Astrocyte of the cerebellum (primary cell): ENCODE results near the gene OTULIN.

Experiments used
- DNase-seq: peaks from one replicate; pipeline ENCODE4 v3.0.0-alpha.2; 2011; ENCODE audit warnings: low read depth
- H3K4me3 ChIP-seq: 2 replicates; pipeline ENCODE4 v1.5.1; 2011; ENCODE audit warnings: mild to moderate bottlenecking, low read depth, low read length, moderate library complexity
- in situ Hi-C: cut with HindIII; loops from 2 replicates; pipeline ENCODE4 v1.10.0; 2017; ENCODE audit warnings: low sequenced_read_pairs
- TF ChIP-seq, protein P1 (sequence below): IDR thresholded peaks from 2 replicates; pipeline ENCODE4 v1.5.1; 2012; ENCODE audit warnings: low read length, low read depth, moderate library complexity, mild to moderate bottlenecking; ENCODE audit errors: missing control alignments

The OTULIN gene

DNA sequence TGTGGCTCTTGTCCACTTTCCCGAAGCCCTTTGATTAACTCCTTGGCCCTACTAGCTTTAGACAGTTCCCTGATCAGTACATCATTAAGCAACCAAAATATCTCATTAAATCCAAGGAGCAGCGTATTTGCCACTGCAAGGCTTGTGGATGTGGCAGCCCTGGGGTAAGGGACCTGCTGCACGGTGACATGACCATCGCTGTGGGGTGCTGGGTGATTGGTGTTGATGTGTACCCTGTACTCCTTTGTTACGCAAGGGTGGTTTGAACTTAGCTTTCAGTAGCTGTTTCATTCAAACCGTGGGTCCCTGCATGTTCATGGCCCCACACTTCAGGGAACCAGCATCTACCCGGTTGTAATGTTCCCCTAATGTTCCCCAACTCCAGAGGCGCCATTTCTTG lies 41.0 kb downstream of the OTULIN start:
- DNase-seq: no peak
- in situ Hi-C loops: no loop called here
- TF ChIP-seq, protein P1, sequence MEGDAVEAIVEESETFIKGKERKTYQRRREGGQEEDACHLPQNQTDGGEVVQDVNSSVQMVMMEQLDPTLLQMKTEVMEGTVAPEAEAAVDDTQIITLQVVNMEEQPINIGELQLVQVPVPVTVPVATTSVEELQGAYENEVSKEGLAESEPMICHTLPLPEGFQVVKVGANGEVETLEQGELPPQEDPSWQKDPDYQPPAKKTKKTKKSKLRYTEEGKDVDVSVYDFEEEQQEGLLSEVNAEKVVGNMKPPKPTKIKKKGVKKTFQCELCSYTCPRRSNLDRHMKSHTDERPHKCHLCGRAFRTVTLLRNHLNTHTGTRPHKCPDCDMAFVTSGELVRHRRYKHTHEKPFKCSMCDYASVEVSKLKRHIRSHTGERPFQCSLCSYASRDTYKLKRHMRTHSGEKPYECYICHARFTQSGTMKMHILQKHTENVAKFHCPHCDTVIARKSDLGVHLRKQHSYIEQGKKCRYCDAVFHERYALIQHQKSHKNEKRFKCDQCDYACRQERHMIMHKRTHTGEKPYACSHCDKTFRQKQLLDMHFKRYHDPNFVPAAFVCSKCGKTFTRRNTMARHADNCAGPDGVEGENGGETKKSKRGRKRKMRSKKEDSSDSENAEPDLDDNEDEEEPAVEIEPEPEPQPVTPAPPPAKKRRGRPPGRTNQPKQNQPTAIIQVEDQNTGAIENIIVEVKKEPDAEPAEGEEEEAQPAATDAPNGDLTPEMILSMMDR: no peak
- H3K4me3 ChIP-seq: no peak overlapping the region

GRCh38 chr5:14706615-14707021 lies 42.1 kb downstream of the OTULIN start:
- DNase-seq: no peak
- in situ Hi-C loops: no loop called here
- TF ChIP-seq, protein P1: no peak
- no peak overlapping the region for H3K4me3 ChIP-seq

- TF ChIP-seq, protein P1: no peak
- no peak overlapping the region for H3K4me3 ChIP-seq
- in situ Hi-C loops: no loop called here
- no peak for DNase-seq
These were observed 43.4 kb downstream of the OTULIN start for GRCh38 chr5:14707811-14708390.

- TF ChIP-seq, protein P1: no peak
- no peak for DNase-seq
- in situ Hi-C loops: no loop called here
- H3K4me3 ChIP-seq: no peak overlapping the region
These were observed 44.0 kb downstream of the OTULIN start for GRCh38 chr5:14708551-14708950.

DNA sequence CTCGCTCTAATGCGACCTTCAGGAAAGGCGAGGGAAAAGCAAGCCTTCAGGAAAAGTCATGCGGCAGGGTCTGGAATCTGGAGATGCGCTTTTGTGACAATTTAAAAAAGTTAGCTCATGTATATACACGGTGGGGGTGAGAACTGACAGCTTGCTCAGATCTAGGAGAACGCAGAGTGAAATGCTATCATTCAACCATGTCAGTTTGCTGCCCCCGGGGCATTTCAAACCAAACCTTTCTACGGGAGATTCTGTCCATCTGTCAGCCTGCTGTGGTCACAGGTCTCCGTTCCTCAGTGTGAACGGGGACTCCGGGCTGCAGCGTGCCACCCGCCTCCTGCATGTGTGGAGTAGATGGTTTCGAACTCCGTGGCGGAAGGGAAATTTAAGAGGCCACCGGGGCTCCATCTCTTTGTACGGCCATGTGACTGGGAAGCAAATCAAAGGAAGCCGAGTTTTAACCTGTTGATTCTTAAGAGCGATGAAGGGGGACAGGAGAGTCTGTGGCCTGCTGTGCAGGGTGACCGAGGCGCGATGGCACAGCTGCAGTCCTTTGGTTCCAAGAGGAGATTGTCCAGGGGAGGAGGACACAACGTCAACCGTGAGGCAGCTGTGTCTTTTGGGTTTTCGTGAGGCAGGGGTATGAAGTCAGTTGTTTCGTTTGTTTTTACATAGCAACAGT lies 45.9 kb downstream of the OTULIN start:
- H3K4me3 ChIP-seq: no peak overlapping the region
- TF ChIP-seq, protein P1: no peak
- in situ Hi-C loops: no loop called here
- DNase-seq: no peak

GRCh38 chr5:14712131-14712530 lies 47.6 kb downstream of the OTULIN start:
- TF ChIP-seq, protein P1: no peak
- no peak for DNase-seq
- no peak overlapping the region for H3K4me3 ChIP-seq
- in situ Hi-C loops: no loop called here
